Type B pancreatic cell (in vitro differentiated cells): ENCODE results near the gene LRRC30. TPM values are rescaled to one million over a fixed set of nuclear protein-coding genes. Genes with fewer than 3 reads are reported as not detected.

Experiments used
- DNase-seq: peaks from one replicate; pipeline ENCODE4 v3.0.0; 2021; ENCODE audit warnings: mixed read lengths; ENCODE audit not compliant: unreplicated experiment; ENCODE audit errors: extremely low spot score
- H3K27ac Mint-ChIP-seq: 2 replicates; pipeline ENCODE4 v1.8.0; 2021; ENCODE audit warnings: mild to moderate bottlenecking, mixed read lengths
- H3K27me3 Mint-ChIP-seq: 2 replicates; pipeline ENCODE4 v1.8.0; 2021; ENCODE audit warnings: mixed read lengths
- H3K36me3 Mint-ChIP-seq: 2 replicates; pipeline ENCODE4 v1.8.0; 2021; ENCODE audit warnings: mixed read lengths
- H3K4me1 Mint-ChIP-seq: one replicate; pipeline ENCODE4 v1.8.0; 2021; ENCODE audit warnings: mixed read lengths; ENCODE audit not compliant: unreplicated experiment
- H3K4me3 Mint-ChIP-seq: 2 replicates; pipeline ENCODE4 v1.8.0; 2021; ENCODE audit warnings: mild to moderate bottlenecking, mixed read lengths
- H3K9me3 Mint-ChIP-seq: 2 replicates; pipeline ENCODE4 v1.8.0; 2021; ENCODE audit warnings: mixed read lengths
- CTCF ChIP-seq: fragments of 200-600 bp; sonication (generic); conservative IDR thresholded peaks from 2 replicates; pipeline ENCODE4 v1.5.0; 2021; ENCODE audit warnings: antibody characterized with exemption, mild to moderate bottlenecking
- long read RNA-seq: library from polyadenylated mRNA; unstranded; transcript quantifications from one replicate; pipeline ENCODE4 v2.0.0, GENCODE V29; 2020
- total RNA-seq: library from RNA; stranded (reverse); gene quantifications from 2 replicates; pipeline ENCODE4 v1.2.1, GENCODE V29; 2021; ENCODE audit warnings: low replicate concordance

The LRRC30 gene
- not detected in 2 replicates for total RNA-seq
- long read RNA-seq: 0 reads

GRCh38 chr18:7230626-7231349 is at the start of gene LRRC30:
TSS of gene LRRC30 (plus strand) at chr18:7231089. CDS start at chr18:7231139, 50 bp downstream.
- H3K4me3 Mint-ChIP-seq: no peak within 1 kb of the TSS
- no peak for DNase-seq
- no peaks in the 10 kb centered on the region for H3K36me3 Mint-ChIP-seq
- H3K4me1 Mint-ChIP-seq: no peaks in the 10 kb centered on the region
- H3K27me3 Mint-ChIP-seq: peaks cover 18% of the 10 kb centered on the region
- H3K9me3 Mint-ChIP-seq: no peaks in the 10 kb centered on the region
- H3K27ac Mint-ChIP-seq: no peak within 1 kb of the TSS
- TF ChIP-seq CTCF: no peak

GRCh38 chr18:7185701-7186100 is 45.2 kb upstream of the LRRC30 start:
- H3K9me3 Mint-ChIP-seq: no peaks in the 10 kb centered on the region
- no peak overlapping the region for H3K27ac Mint-ChIP-seq
- no peak for DNase-seq
- H3K36me3 Mint-ChIP-seq: no peaks in the 10 kb centered on the region
- peaks cover 3% of the 10 kb centered on the region for H3K27me3 Mint-ChIP-seq
- H3K4me1 Mint-ChIP-seq: peaks cover 4% of the 10 kb centered on the region
- no peak overlapping the region for H3K4me3 Mint-ChIP-seq
- no peak for TF ChIP-seq CTCF

GRCh38 chr18:7190547-7191156 is 40.2 kb upstream of the LRRC30 start:
- Mint-ChIP-seq H3K9me3 (no peaks in the 10 kb centered on the region), H3K4me1 (peaks cover 12% of the 10 kb centered on the region), H3K27ac (no peak overlapping the region), H3K4me3 (no peak overlapping the region), H3K27me3 (no peaks in the 10 kb centered on the region), H3K36me3 (no peaks in the 10 kb centered on the region)
- TF ChIP-seq CTCF: no peak
- no peak for DNase-seq

GRCh38 chr18:7191736-7192135 is 39.2 kb upstream of the LRRC30 start:
- no peak overlapping the region for H3K4me3 Mint-ChIP-seq
- H3K27me3 Mint-ChIP-seq: no peaks in the 10 kb centered on the region

GRCh38 chr18:7195266-7195665 is 35.6 kb upstream of the LRRC30 start:
- Mint-ChIP-seq H3K27ac (no peak overlapping the region), H3K36me3 (no peaks in the 10 kb centered on the region), H3K27me3 (no peaks in the 10 kb centered on the region), H3K4me1 (peaks cover 12% of the 10 kb centered on the region), H3K9me3 (no peaks in the 10 kb centered on the region), H3K4me3 (no peak overlapping the region)
- no peak for TF ChIP-seq CTCF
- no peak for DNase-seq

More at GRCh38 chr18:7191736-7192135, 39.2 kb upstream of the LRRC30 start:
- Mint-ChIP-seq H3K36me3 (no peaks in the 10 kb centered on the region), H3K27ac (no peak overlapping the region), H3K9me3 (no peaks in the 10 kb centered on the region), H3K4me1 (peaks cover 12% of the 10 kb centered on the region)
- no peak for DNase-seq
- no peak for TF ChIP-seq CTCF
